KMS-11 (cell line): ENCODE measurements around the gene TEKT3.

Experiments
- H2AFZ ChIP-seq: fragments of 200-600 bp; sonication (generic); 2 replicates; pipeline ENCODE4 v1.6.1; 2016; ENCODE audit warnings: antibody characterized with exemption, mixed run types, low read depth
- H3K27ac ChIP-seq: fragments of 200-600 bp; sonication (generic); 2 replicates; pipeline ENCODE4 v1.6.1; 2016; ENCODE audit warnings: mild to moderate bottlenecking, mixed run types
- H3K27me3 ChIP-seq: fragments of 200-600 bp; sonication (generic); 2 replicates; pipeline ENCODE4 v1.6.1; 2017; ENCODE audit warnings: mild to moderate bottlenecking, low read depth, mixed run types, moderate library complexity; ENCODE audit not compliant: insufficient read depth
- H3K36me3 ChIP-seq: fragments of 200-600 bp; sonication (generic); 2 replicates; pipeline ENCODE4 v1.6.1; 2017; ENCODE audit warnings: mild to moderate bottlenecking, mixed run types; ENCODE audit not compliant: insufficient read depth
- H3K4me1 ChIP-seq: fragments of 200-600 bp; sonication (generic); 2 replicates; pipeline ENCODE4 v1.6.1; 2016; ENCODE audit warnings: mild to moderate bottlenecking, low read depth, mixed run types; ENCODE audit not compliant: poor library complexity, severe bottlenecking
- H3K4me2 ChIP-seq: fragments of 200-600 bp; sonication (generic); 2 replicates; pipeline ENCODE4 v1.7.0; 2016; ENCODE audit warnings: mild to moderate bottlenecking, mixed run types
- H3K4me3 ChIP-seq: fragments of 200-600 bp; sonication (generic); IDR thresholded peaks from 2 replicates; pipeline ENCODE4 v1.6.1; 2017; ENCODE audit warnings: low read depth, low read length, mixed read lengths; ENCODE audit not compliant: insufficient read depth
- H3K79me2 ChIP-seq: fragments of 200-600 bp; sonication (generic); 2 replicates; pipeline ENCODE4 v1.6.1; 2016; ENCODE audit warnings: low read depth, mixed run types; ENCODE audit not compliant: insufficient read depth
- H3K9ac ChIP-seq: fragments of 200-600 bp; sonication (generic); 2 replicates; pipeline ENCODE4 v1.6.1; 2016; ENCODE audit warnings: mild to moderate bottlenecking, mixed run types
- H4K20me1 ChIP-seq: fragments of 200-600 bp; sonication (generic); 2 replicates; pipeline ENCODE4 v1.6.1; 2016; ENCODE audit warnings: mild to moderate bottlenecking, mixed run types; ENCODE audit not compliant: insufficient read depth
- CTCF ChIP-seq: fragments of 200-600 bp; sonication (generic); conservative IDR thresholded peaks from 2 replicates; pipeline ENCODE4 v1.6.1; 2017; ENCODE audit warnings: low read depth, mild to moderate bottlenecking, antibody characterized with exemption, low read length, moderate library complexity, mixed read lengths

TEKT3 gene

DNA sequence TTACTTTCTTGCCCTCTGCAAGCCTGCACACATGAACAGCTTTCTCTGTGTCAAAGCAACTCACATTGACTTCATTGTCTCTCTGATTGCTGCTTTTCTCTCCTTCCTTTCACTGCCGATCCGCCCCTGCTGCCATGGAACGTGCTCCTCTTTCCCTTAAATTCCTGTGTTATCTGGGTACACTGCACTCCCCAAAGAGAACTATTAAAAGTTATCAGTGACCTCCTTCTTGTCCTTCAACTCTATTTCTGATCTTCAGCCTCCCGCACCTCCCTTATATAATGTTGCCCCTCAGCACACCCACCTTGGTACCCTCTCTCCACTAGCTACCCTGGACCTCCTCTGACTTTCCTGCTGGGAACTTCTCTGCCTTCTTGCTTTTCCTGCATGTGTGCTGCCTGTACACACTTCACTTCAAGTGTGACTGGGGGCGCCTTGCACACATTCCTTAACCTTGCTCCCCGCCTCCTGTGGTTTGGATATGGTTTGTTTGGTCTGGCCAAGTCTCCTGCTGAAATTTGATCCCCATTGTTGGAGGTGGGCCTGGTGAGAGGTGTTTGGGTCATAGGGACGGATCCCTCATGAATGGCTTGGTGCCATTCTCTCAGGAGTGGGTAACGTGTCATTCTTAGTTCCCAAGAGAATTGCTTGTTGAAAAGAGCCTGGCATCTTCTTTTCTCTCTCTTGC lies 49.6 kb downstream of the TEKT3 start:
- H3K9ac ChIP-seq: no peak overlapping the region
- H3K27me3 ChIP-seq: no peaks in the 10 kb centered on the region
- H3K27ac ChIP-seq: no peak overlapping the region
- TF ChIP-seq CTCF: no peak
- H3K4me3 ChIP-seq: no peak overlapping the region
- no peaks in the 10 kb centered on the region for H3K36me3 ChIP-seq
- no peaks in the 10 kb centered on the region for H4K20me1 ChIP-seq
- H2AFZ ChIP-seq: no peak overlapping the region
- no peaks in the 10 kb centered on the region for H3K4me1 ChIP-seq
- no peak overlapping the region for H3K4me2 ChIP-seq
- no peaks in the 10 kb centered on the region for H3K79me2 ChIP-seq

DNA sequence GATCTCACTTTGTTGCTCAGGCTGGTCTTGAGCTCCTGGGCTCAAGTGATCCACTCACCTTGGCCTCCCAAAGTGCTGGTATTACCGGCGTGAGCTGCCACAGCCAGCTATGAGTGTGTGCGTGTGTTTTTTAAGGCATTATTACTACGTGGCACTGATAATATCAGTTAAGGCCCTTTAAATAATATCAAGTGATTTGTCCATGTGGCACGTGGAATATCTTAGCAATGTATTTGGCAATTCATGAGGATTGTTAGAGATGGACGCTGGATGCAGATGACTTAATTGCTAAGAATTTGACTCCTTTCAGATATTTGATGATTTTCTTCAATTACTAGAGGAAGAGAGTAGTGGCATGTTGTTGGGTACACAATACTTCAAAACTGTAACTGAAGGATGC lies 50.8 kb downstream of the TEKT3 start:
- no peak overlapping the region for H2AFZ ChIP-seq
- H3K27ac ChIP-seq: no peak overlapping the region
- H3K9ac ChIP-seq: no peak overlapping the region
- H3K4me1 ChIP-seq: no peaks in the 10 kb centered on the region
- H3K4me3 ChIP-seq: no peak overlapping the region
- H3K27me3 ChIP-seq: no peaks in the 10 kb centered on the region
- H4K20me1 ChIP-seq: no peaks in the 10 kb centered on the region
- TF ChIP-seq CTCF: no peak
- H3K79me2 ChIP-seq: no peaks in the 10 kb centered on the region
- no peaks in the 10 kb centered on the region for H3K36me3 ChIP-seq
- no peak overlapping the region for H3K4me2 ChIP-seq

DNA sequence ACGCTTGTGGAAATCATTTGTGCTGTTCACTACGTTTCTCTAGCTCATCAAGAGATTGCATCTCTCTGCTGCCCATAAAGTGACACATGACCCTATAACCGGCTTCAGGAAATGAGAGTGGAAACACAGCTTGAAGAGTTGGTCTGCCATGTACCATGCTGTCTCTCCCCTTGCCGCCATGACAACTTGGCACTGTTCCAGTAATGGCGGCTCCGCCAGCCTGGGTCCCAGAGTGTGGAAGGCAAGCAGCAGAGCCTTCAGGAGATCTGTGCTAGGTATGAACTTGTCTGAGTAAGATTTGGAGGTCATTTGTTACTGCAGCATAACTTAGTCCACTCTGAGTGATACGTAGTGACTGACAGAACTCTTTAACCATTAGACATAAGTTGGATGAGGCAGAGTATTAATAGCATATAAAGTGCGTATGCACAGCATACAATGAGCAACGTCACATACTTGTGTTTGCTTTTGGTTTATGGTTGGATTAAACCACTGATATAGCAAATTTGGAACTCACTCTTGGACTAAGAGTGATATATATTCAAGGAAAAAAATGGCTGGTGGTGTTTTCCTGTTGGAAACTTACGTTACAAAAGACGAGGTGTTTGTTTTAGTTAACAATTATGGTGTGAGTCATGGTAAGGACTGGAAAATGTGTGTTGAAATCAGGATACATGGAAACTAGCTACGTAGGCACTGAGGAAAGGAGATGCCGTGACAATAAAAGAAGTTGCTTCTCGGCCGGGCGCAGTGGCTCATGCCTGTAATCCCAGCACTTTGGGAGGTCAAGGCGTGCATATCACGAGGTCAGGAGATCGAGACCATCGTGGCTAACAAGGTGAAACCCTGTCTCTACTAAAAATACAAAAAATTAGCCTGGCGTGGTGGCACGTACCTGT lies 51.9 kb downstream of the TEKT3 start:
- H2AFZ ChIP-seq: no peak overlapping the region
- H3K27ac ChIP-seq: no peak overlapping the region
- H3K36me3 ChIP-seq: no peaks in the 10 kb centered on the region
- no peak overlapping the region for H3K4me2 ChIP-seq
- no peaks in the 10 kb centered on the region for H3K27me3 ChIP-seq
- no peaks in the 10 kb centered on the region for H3K79me2 ChIP-seq
- no peaks in the 10 kb centered on the region for H4K20me1 ChIP-seq
- H3K4me3 ChIP-seq: no peak overlapping the region
- no peak overlapping the region for H3K9ac ChIP-seq
- H3K4me1 ChIP-seq: no peaks in the 10 kb centered on the region
- TF ChIP-seq CTCF: no peak

GRCh38 chr17:15288859-15289258 lies 52.5 kb downstream of the TEKT3 start:
- Histone ChIP-seq H3K4me1 (no peaks in the 10 kb centered on the region), H3K9ac (no peak overlapping the region), H4K20me1 (no peaks in the 10 kb centered on the region), H3K27ac (no peak overlapping the region), H3K4me2 (no peak overlapping the region), H3K79me2 (no peaks in the 10 kb centered on the region), H3K27me3 (no peaks in the 10 kb centered on the region), H3K36me3 (no peaks in the 10 kb centered on the region), H3K4me3 (no peak overlapping the region), H2AFZ (no peak overlapping the region)
- no peak for TF ChIP-seq CTCF
